CD14-positive monocyte (primary cell): ENCODE results near the gene SETX. TPM values are rescaled to one million over a fixed set of nuclear protein-coding genes. Genes with fewer than 3 reads are reported as not detected.

Experiments
- DNase-seq, 3 donors: peaks; one replicate each; pipeline ENCODE4 v3.0.0-alpha.2; 2011 to 2022
- H2AFZ ChIP-seq: 2 replicates; pipeline ENCODE4 v1.6.0; 2012; ENCODE audit warnings: mild to moderate bottlenecking, low read depth, low read length, inconsistent platforms; ENCODE audit not compliant: insufficient read depth, poor library complexity, severe bottlenecking
- H3K27ac ChIP-seq, 2 donors: 1 replicate in 1 of 2; 2 replicates in 1 of 2; pipeline ENCODE4 v1.5.1; 2012 to 2013; ENCODE audit warnings: low read length in 2 of 2, control low read depth in 1 of 2, inconsistent platforms in 1 of 2, low read depth in 1 of 2, mild to moderate bottlenecking in 1 of 2
- H3K27me3 ChIP-seq, 2 donors: one replicate each; pipeline versions ENCODE4 v1.6.0 to v1.6.1; 2011 to 2013; ENCODE audit warnings: low read length in 2 of 2; ENCODE audit not compliant: control insufficient read depth in 2 of 2, insufficient read depth in 2 of 2
- H3K36me3 ChIP-seq, 2 donors: replicated peaks in 1 of 2; 1 replicate in 1 of 2; 2 replicates in 1 of 2; pipeline versions ENCODE4 v1.5.1 to v1.6.1; 2012 to 2013; ENCODE audit warnings: low read length in 2 of 2, control low read depth in 1 of 2, inconsistent platforms in 1 of 2, mild to moderate bottlenecking in 1 of 2; ENCODE audit not compliant: insufficient read depth in 2 of 2, control insufficient read depth in 1 of 2
- H3K4me1 ChIP-seq, 2 donors: 1 replicate in 1 of 2; 2 replicates in 1 of 2; pipeline versions ENCODE4 v1.5.1 to v1.6.1; 2012 to 2013; ENCODE audit warnings: low read length in 2 of 2, control low read depth in 1 of 2, inconsistent platforms in 1 of 2, mild to moderate bottlenecking in 1 of 2, moderate library complexity in 1 of 2; ENCODE audit not compliant: insufficient read depth in 2 of 2, control insufficient read depth in 1 of 2
- H3K4me2 ChIP-seq: replicated peaks from 2 replicates; pipeline ENCODE3; 2012; ENCODE audit warnings: low read length, moderate library complexity, mild to moderate bottlenecking; ENCODE audit not compliant: poor library complexity, severe bottlenecking; ENCODE audit errors: extremely low read depth
- H3K4me3 ChIP-seq, 3 experiments: fragments of 200-600 bp in 1 of 3; sonication (generic) in 1 of 3; replicated peaks in 1 of 3; 1 replicate in 2 of 3; 2 replicates in 1 of 3; pipeline ENCODE4 v1.5.1; 2011 to 2013; ENCODE audit warnings: low read length in 3 of 3, mild to moderate bottlenecking in 3 of 3, control low read depth in 2 of 3, low read depth in 2 of 3, inconsistent platforms in 1 of 3, moderate library complexity in 1 of 3
- H3K79me2 ChIP-seq: 2 replicates; pipeline ENCODE4 v1.6.0; 2012; ENCODE audit warnings: mild to moderate bottlenecking, control low read depth, inconsistent platforms, low read length, moderate library complexity; ENCODE audit not compliant: insufficient read depth
- H3K9ac ChIP-seq: 2 replicates; pipeline ENCODE4 v1.6.0; 2017; ENCODE audit warnings: low read length, mild to moderate bottlenecking; ENCODE audit not compliant: insufficient read depth, poor library complexity, severe bottlenecking
- H3K9me3 ChIP-seq, 2 donors: replicated peaks in 1 of 2; 1 replicate in 1 of 2; 2 replicates in 1 of 2; pipeline versions ENCODE4 v1.5.1 to v1.6.1; 2012 to 2013; ENCODE audit warnings: low read length in 2 of 2, control low read depth in 1 of 2; ENCODE audit not compliant: control insufficient read depth in 1 of 2, insufficient read depth in 1 of 2
- H4K20me1 ChIP-seq: 2 replicates; pipeline ENCODE4 v1.6.0; 2012; ENCODE audit warnings: mild to moderate bottlenecking, low read length, control low read depth, moderate library complexity; ENCODE audit not compliant: insufficient read depth
- H3K27ac Mint-ChIP-seq, 7 donors: one replicate each; pipeline ENCODE4 v1.8.0; 2020; ENCODE audit warnings: mild to moderate bottlenecking in 7 of 7, mixed read lengths in 7 of 7, moderate library complexity in 6 of 7, inconsistent platforms in 2 of 7
- H3K27me3 Mint-ChIP-seq, 3 donors: one replicate each; pipeline ENCODE4 v1.8.0; 2021 to 2022; ENCODE audit warnings: low read depth in 3 of 3, mild to moderate bottlenecking in 3 of 3, mixed read lengths in 3 of 3, moderate library complexity in 3 of 3, inconsistent platforms in 1 of 3
- H3K36me3 Mint-ChIP-seq, 2 donors: one replicate each; pipeline ENCODE4 v1.8.0; 2020; ENCODE audit warnings: mixed read lengths in 2 of 2, inconsistent platforms in 1 of 2, mild to moderate bottlenecking in 1 of 2
- H3K4me1 Mint-ChIP-seq: one replicate; pipeline ENCODE4 v1.8.0; 2020; ENCODE audit warnings: mild to moderate bottlenecking, mixed read lengths
- H3K4me3 Mint-ChIP-seq, 2 donors: one replicate each; pipeline ENCODE4 v1.8.0; 2020; ENCODE audit warnings: mild to moderate bottlenecking in 2 of 2, mixed read lengths in 2 of 2, moderate library complexity in 1 of 2
- H3K9me3 Mint-ChIP-seq, 7 donors: one replicate each; pipeline ENCODE4 v1.8.0; 2020 to 2022; ENCODE audit warnings: mixed read lengths in 7 of 7, mild to moderate bottlenecking in 6 of 7, moderate library complexity in 6 of 7, inconsistent platforms in 2 of 7
- CTCF ChIP-seq: fragments of 200-600 bp; IDR thresholded peaks from one replicate; pipeline ENCODE4 v1.8.0; 2022; ENCODE audit warnings: antibody characterized with exemption, mild to moderate bottlenecking
- WGBS: methylation state at CpG from one replicate; pipeline ENCODE4 v1.1.5; 2013; ENCODE audit warnings: missing lambda C conversion rate; ENCODE audit not compliant: insufficient coverage; 5-methylcytosine and 5-hydroxymethylcytosine counted together
- intact Hi-C, 2 donors: fragments of 100-400 bp; cut with micrococcal nuclease; formaldehyde crosslinking; loops; one replicate each; pipeline versions ENCODE4 v1.15.0 to v1.15.1; 2023
- polyA plus RNA-seq, 3 donors: library from polyadenylated mRNA; depleted of rRNA in 1 of 3; unstranded in 2 of 3; stranded (reverse) in 1 of 3; fragments of 300-500 nt in 2 of 3; fragments of >200 nt in 1 of 3; fragmentation: Illumina TruSeq in 2 of 3; gene quantifications; 1 replicate in 2 of 3; 2 replicates in 1 of 3; pipeline ENCODE4 v1.2.3, GENCODE V29; 2012 to 2021

The SETX gene
- polyA plus RNA-seq, 3 donors, result 18.4 to 31.7 (median 24.2) TPM

- no peak for DNase-seq
- Mint-ChIP-seq H3K36me3 (no peaks in the 10 kb centered on the region), H3K9me3 (peaks cover 3 to 15% (median 9%) of the 10 kb centered on the region in 7 donors), H3K4me1 (peaks cover 2% of the 10 kb centered on the region), H3K27ac (no peak overlapping the region), H3K27me3 (peaks cover 19 to 40% (median 31%) of the 10 kb centered on the region in 3 donors), H3K4me3 (no peak overlapping the region)
- TF ChIP-seq CTCF, result no peak
- no peaks in the 10 kb centered on the region for H3K9me3 ChIP-seq
- H3K4me1 ChIP-seq, result no peaks in the 10 kb centered on the region
- H2AFZ ChIP-seq, result no peak overlapping the region
- H3K4me2 ChIP-seq, result no peak overlapping the region
- intact Hi-C loops, result loop anchor here in 1 of 2 donors (5.0 to 10.0 kb wide), 2 partner anchors 175 to 487 kb away; partner anchors contain the start of gene MED27
- H3K36me3 ChIP-seq, result no peaks in the 10 kb centered on the region
- H4K20me1 ChIP-seq, result no peaks in the 10 kb centered on the region
- peaks cover 2 to 20% of the 10 kb centered on the region in 2 donors for H3K27me3 ChIP-seq
- 100% methylated on average over 4 of the region's 8 CpGs for WGBS
- no peak overlapping the region for H3K4me3 ChIP-seq
- no peak overlapping the region for H3K27ac ChIP-seq
- H3K9ac ChIP-seq, result no peak overlapping the region
- H3K79me2 ChIP-seq, result no peaks in the 10 kb centered on the region
Measured at GRCh38 chr9:132249690-132250089, 105.1 kb downstream of the SETX start.

- Histone ChIP-seq H3K27ac (no peak overlapping the region), H4K20me1 (no peaks in the 10 kb centered on the region), H3K79me2 (no peaks in the 10 kb centered on the region), H3K9ac (no peak overlapping the region), H3K9me3 (no peaks in the 10 kb centered on the region), H2AFZ (no peak overlapping the region), H3K27me3 (peaks cover 2 to 23% of the 10 kb centered on the region in 2 donors), H3K36me3 (no peaks in the 10 kb centered on the region), H3K4me2 (no peak overlapping the region), H3K4me1 (no peaks in the 10 kb centered on the region), H3K4me3 (no peak overlapping the region)
- Mint-ChIP-seq H3K4me1 (peaks cover 2% of the 10 kb centered on the region), H3K4me3 (no peak overlapping the region), H3K27ac (no peak overlapping the region), H3K36me3 (no peaks in the 10 kb centered on the region), H3K27me3 (peaks cover 17 to 46% (median 32%) of the 10 kb centered on the region in 3 donors), H3K9me3 (peaks cover 3 to 15% (median 9%) of the 10 kb centered on the region in 7 donors)
- 92% methylated on average over 5 of the region's 6 CpGs for WGBS
- intact Hi-C loops, result loop anchor here in 1 of 2 donors (10.0 kb wide), 1 partner anchor 174 kb away; the partner anchor contains the start of gene MED27
- no peak for TF ChIP-seq CTCF
- DNase-seq, result no peak
Measured at GRCh38 chr9:132249123-132249522, 105.7 kb downstream of the SETX start.
